HEK293T (cell line): Measurements from ENCODE around the gene EIF3J.
A peak's percentile ranks its signal among the peaks of the same experiment; 100 is the strongest.
"Not testable (repeated sequence)": the region's sequence is repeated elsewhere in the genome, so short reads cannot be mapped to it uniquely, and the experiment has no call there.

ENCODE experiments used
- CTCF ChIA-PET: fragments of 350-600 bp; formaldehyde crosslinking; extraction: SDS; loops from one replicate; lab custom pipeline; 2021; ENCODE audit warnings: antibody characterized with exemption, inconsistent platforms; lab: Yijun Ruan, JAX
- POLR2A ChIA-PET: fragments of 350-600 bp; formaldehyde crosslinking; extraction: SDS; loops from one replicate; lab custom pipeline; 2020; ENCODE audit warnings: antibody characterized with exemption, inconsistent platforms; lab: Yijun Ruan, JAX
- DNase-seq: peaks from one replicate; pipeline ENCODE4 v3.0.0; 2012; ENCODE audit warnings: mixed read lengths; ENCODE audit errors: extremely low spot score
- ARNT ChIP-seq: fragments of 450-650 bp; IDR thresholded peaks from 2 replicates; pipeline ENCODE4 v1.6.1; 2017; ENCODE audit warnings: mild to moderate bottlenecking
- BHLHE40 ChIP-seq: fragments of 450-650 bp; IDR thresholded peaks from 2 replicates; pipeline ENCODE4 v1.6.1; 2016; ENCODE audit warnings: mild to moderate bottlenecking, moderate library complexity, borderline replicate concordance
- CTBP1 ChIP-seq: fragments of 450-650 bp; IDR thresholded peaks from 2 replicates; pipeline ENCODE4 v1.6.1; 2016; ENCODE audit warnings: borderline replicate concordance
- ELF4 ChIP-seq: fragments of 450-650 bp; IDR thresholded peaks from 2 replicates; pipeline ENCODE4 v1.6.1; 2017; ENCODE audit warnings: antibody characterized with exemption
- FOXA1 ChIP-seq: fragments of 450-650 bp; IDR thresholded peaks from 2 replicates; pipeline ENCODE4 v1.6.1; 2016; ENCODE audit warnings: mild to moderate bottlenecking
- FOXK2 ChIP-seq: fragments of 450-650 bp; IDR thresholded peaks from 2 replicates; pipeline ENCODE4 v1.6.1; 2016; ENCODE audit warnings: mild to moderate bottlenecking
- FOXM1 ChIP-seq: fragments of 450-650 bp; IDR thresholded peaks from 2 replicates; pipeline ENCODE4 v1.6.1; 2017; ENCODE audit warnings: mild to moderate bottlenecking, borderline replicate concordance
- HDGF ChIP-seq: fragments of 450-650 bp; IDR thresholded peaks from 2 replicates; pipeline ENCODE4 v1.6.1; 2017; ENCODE audit warnings: antibody characterized with exemption, borderline replicate concordance
- L3MBTL2 ChIP-seq: fragments of 450-650 bp; conservative IDR thresholded peaks from 2 replicates; pipeline ENCODE4 v1.6.1; 2016; ENCODE audit warnings: mild to moderate bottlenecking
- LEF1 ChIP-seq: fragments of 450-650 bp; IDR thresholded peaks from 2 replicates; pipeline ENCODE4 v1.6.1; 2017; ENCODE audit warnings: mild to moderate bottlenecking, borderline replicate concordance
- NFRKB ChIP-seq: fragments of 450-650 bp; IDR thresholded peaks from 2 replicates; pipeline ENCODE4 v1.6.1; 2016; ENCODE audit warnings: mild to moderate bottlenecking, moderate library complexity
- PKNOX1 ChIP-seq: fragments of 450-650 bp; IDR thresholded peaks from 2 replicates; pipeline ENCODE4 v1.6.1; 2016
- SP1 ChIP-seq: fragments of 450-650 bp; IDR thresholded peaks from 2 replicates; pipeline ENCODE4 v1.6.1; 2017
- SUZ12 ChIP-seq: fragments of 450-650 bp; IDR thresholded peaks from 2 replicates; pipeline ENCODE4 v1.6.1; 2016; ENCODE audit warnings: mild to moderate bottlenecking
- TARDBP ChIP-seq: fragments of 450-650 bp; IDR thresholded peaks from 2 replicates; pipeline ENCODE4 v1.6.1; 2016
- ZNF384 ChIP-seq: fragments of 450-650 bp; IDR thresholded peaks from 2 replicates; pipeline ENCODE4 v1.6.1; 2016

Gene EIF3J

GRCh38 chr15:44529864-44530604 is 6.9 kb upstream of the EIF3J start:
- CTCF ChIA-PET: no interaction called here
- POLR2A ChIA-PET: no interaction called here
- DNase-seq: no peak
- TF ChIP-seq L3MBTL2 (no peak), TARDBP (no peak), FOXM1 (no peak), LEF1 (no peak), BHLHE40 (no peak), CTBP1 (no peak), ARNT (no peak), FOXA1 (no peak), PKNOX1 (no peak), NFRKB (no peak), ZNF384 (no peak), FOXK2 (no peak), ELF4 (no peak), SP1 (no peak), HDGF (no peak), SUZ12 (no peak)

GRCh38 chr15:44530653-44531052 is 6.3 kb upstream of the EIF3J start:
- ChIA-PET POLR2A (no interaction called here), CTCF (no interaction called here)
- DNase-seq: no peak
- TF ChIP-seq L3MBTL2 (no peak), CTBP1 (no peak), SP1 (no peak), FOXM1 (no peak), NFRKB (no peak), BHLHE40 (no peak), PKNOX1 (no peak), LEF1 (no peak)

- CTCF ChIA-PET: interaction anchor here (1.2 kb wide), 1 partner anchor 13 kb away, joined by 3 read pairs; no protein-coding TSS in a partner anchor
- DNase-seq, POLR2A ChIA-PET: not testable (repeated sequence)
Measured at GRCh38 chr15:44532275-44532674, 4.7 kb upstream of the EIF3J start.

- CTCF ChIA-PET: interaction anchor here (1.2 kb wide), 1 partner anchor 13 kb away, joined by 3 read pairs; no protein-coding TSS in a partner anchor
- TF ChIP-seq CTBP1 (no peak), FOXA1 (no peak)
- no peak for DNase-seq
- POLR2A ChIA-PET: no interaction called here
Measured at GRCh38 chr15:44532689-44533088, 4.3 kb upstream of the EIF3J start.

- CTCF ChIA-PET: no interaction called here
Measured at GRCh38 chr15:44535092-44535491, 1.9 kb upstream of the EIF3J start.

GRCh38 chr15:44535523-44536301 is 1.2 kb upstream of the EIF3J start:
- CTCF ChIA-PET: interaction anchor here (2.0 kb wide), 1 partner anchor 43 kb away, joined by 4 read pairs; no protein-coding TSS in a partner anchor
- POLR2A ChIA-PET: no interaction called here
- DNase-seq: no peak
- no peak for TF ChIP-seq CTBP1
- TF ChIP-seq HDGF: no peak
- TF ChIP-seq BHLHE40: no peak
- no peak for TF ChIP-seq SUZ12
- TF ChIP-seq ARNT: no peak
- no peak for TF ChIP-seq ZNF384
- TF ChIP-seq ELF4: no peak
- TF ChIP-seq LEF1: no peak
- no peak for TF ChIP-seq FOXA1

More at GRCh38 chr15:44535092-44535491, 1.9 kb upstream of the EIF3J start:
- DNase-seq: no peak
- TF ChIP-seq L3MBTL2 (no peak), BHLHE40 (no peak), LEF1 (no peak)
- POLR2A ChIA-PET: no interaction called here

GRCh38 chr15:44536302-44536961 is 515 bp upstream of the EIF3J start:
- ChIA-PET CTCF (interaction anchor here (0.7 to 2.0 kb wide), 2 partner anchors 11 to 42 kb away, joined by 3 to 4 read pairs; no protein-coding TSS in a partner anchor), POLR2A (interaction anchor here (0.6 to 1.2 kb wide), 14 partner anchors 9 to 607 kb away, joined by 3 to 15 read pairs (median 4); partner anchors contain the start of genes CTDSPL2 and GOLM2)
- TF ChIP-seq L3MBTL2 (peak; percentile 80), LEF1 (no peak), CTBP1 (no peak)
- DNase-seq: peak; percentile 58
